Stimulated activated CD4-positive, alpha-beta T cell treated with anti-CD3 and anti-CD28 coated beads, Interleukin-4, amount 100 ng/mL, for 24 hours (primary cell): Measurements from ENCODE around the gene TMEM185B.
"Not testable (repeated sequence)": the region's sequence is repeated elsewhere in the genome, so short reads cannot be mapped to it uniquely, and the experiment has no call there.

Experiments used
- DNase-seq: peaks from one replicate; pipeline ENCODE4 v3.0.0-alpha.2; 2020

Gene TMEM185B

GRCh38 chr2:120223034-120223912 is at the start of gene TMEM185B:
TMEM185B (minus strand) TSS chr2:120223400; CDS start chr2:120222976, 424 bp downstream.
- peak; percentile 89 for DNase-seq

GRCh38 chr2:120271711-120272379 is 48.6 kb upstream of the TMEM185B start:
- DNase-seq: no peak

GRCh38 chr2:120269816-120270215 is 46.6 kb upstream of the TMEM185B start:
- no peak for DNase-seq

- DNase-seq: no peak
These were observed 46.0 kb upstream of the TMEM185B start for GRCh38 chr2:120269076-120269744.

GRCh38 chr2:120267348-120267747 is 44.1 kb upstream of the TMEM185B start:
- no peak for DNase-seq

- no peak for DNase-seq
These were observed 41.8 kb upstream of the TMEM185B start for GRCh38 chr2:120265006-120265405.

GRCh38 chr2:120262761-120263428 is 39.7 kb upstream of the TMEM185B start:
- DNase-seq: no peak

GRCh38 chr2:120262150-120262549 is 39.0 kb upstream of the TMEM185B start:
- DNase-seq: no peak

GRCh38 chr2:120261387-120262006 is 38.3 kb upstream of the TMEM185B start:
- peak; percentile 61 for DNase-seq

- no peak for DNase-seq
These were observed 37.5 kb upstream of the TMEM185B start for GRCh38 chr2:120260736-120261135.

- not testable (repeated sequence) for DNase-seq
These were observed 36.7 kb upstream of the TMEM185B start for GRCh38 chr2:120259939-120260338.

- no peak for DNase-seq
These were observed 35.0 kb upstream of the TMEM185B start for GRCh38 chr2:120258196-120258595.

GRCh38 chr2:120257522-120257921 is 34.3 kb upstream of the TMEM185B start:
- DNase-seq: no peak

GRCh38 chr2:120256651-120257000 is 33.4 kb upstream of the TMEM185B start:
- no peak for DNase-seq

- no peak for DNase-seq
These were observed 32.9 kb upstream of the TMEM185B start for GRCh38 chr2:120255986-120256650.

GRCh38 chr2:120255071-120255470 is 31.9 kb upstream of the TMEM185B start:
- DNase-seq: no peak

GRCh38 chr2:120254178-120254577 is 31.0 kb upstream of the TMEM185B start:
- no peak for DNase-seq

GRCh38 chr2:120253021-120253882 is 30.1 kb upstream of the TMEM185B start:
- peak; percentile 42 for DNase-seq

- DNase-seq: peak; percentile 99
These were observed 29.2 kb upstream of the TMEM185B start, which contains the start of gene RALB for GRCh38 chr2:120252225-120253020. RALB (plus strand) TSS chr2:120252852; CDS start chr2:120278665, 25,813 bp downstream.

- no peak for DNase-seq
These were observed 28.7 kb upstream of the TMEM185B start for GRCh38 chr2:120251880-120252224.
